GM03348 (cell line): ENCODE results near the gene MEG3.
A peak's percentile ranks its signal among the peaks of the same experiment; 100 is the strongest.
"Not testable (repeated sequence)": the region's sequence is repeated elsewhere in the genome, so short reads cannot be mapped to it uniquely, and the experiment has no call there.

Source experiments
- DNase-seq: peaks from one replicate; pipeline ENCODE4 v3.0.0; 2012; ENCODE audit warnings: low spot score

The MEG3 gene

GRCh38 chr14:100789460-100790417 is 36.2 kb upstream of the MEG3 start:
- DNase-seq, result no peak

DNA sequence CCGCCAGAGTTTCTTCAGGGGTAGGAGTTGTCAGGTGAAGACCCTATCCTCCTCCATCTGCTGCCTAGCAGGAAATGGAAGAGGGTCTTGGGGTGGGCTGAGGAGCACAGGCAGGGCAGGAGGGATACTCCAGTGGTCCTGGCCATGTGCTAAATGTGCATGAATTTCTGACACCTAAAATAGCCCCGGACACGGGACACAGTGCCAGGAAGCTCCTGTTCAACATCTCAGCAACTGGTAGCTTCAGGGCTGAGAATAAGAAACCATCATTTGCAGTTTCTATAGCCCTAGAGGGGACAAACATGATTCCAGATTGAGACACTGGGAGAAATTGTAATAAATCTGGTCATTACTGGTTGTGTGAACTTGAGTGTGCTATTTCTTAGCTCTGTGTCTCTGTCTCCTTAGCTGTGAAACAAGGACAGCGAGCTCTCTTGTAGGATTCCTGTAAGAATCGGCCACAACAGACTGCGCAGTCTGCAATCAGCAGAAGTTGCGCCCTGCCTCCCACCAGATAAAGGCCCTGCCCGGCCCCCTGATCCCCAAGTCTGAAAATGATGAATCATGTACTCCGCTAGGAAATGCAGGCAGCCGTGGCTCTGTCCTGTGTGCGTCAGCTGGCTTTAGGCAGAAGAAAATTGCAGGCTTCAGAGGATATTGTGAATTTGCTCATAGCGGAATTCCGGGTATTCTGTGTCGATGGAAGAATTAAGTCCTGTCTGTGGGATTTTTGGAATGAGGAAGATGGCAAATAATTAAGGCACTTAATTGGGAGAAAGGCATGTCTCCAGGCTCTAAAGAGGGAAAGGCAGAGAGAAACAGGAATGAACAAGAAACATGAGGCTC is 35.2 kb upstream of the MEG3 start:
- DNase-seq, result peak; percentile 36

GRCh38 chr14:100791348-100791735 is 34.6 kb upstream of the MEG3 start:
- no peak for DNase-seq

DNA sequence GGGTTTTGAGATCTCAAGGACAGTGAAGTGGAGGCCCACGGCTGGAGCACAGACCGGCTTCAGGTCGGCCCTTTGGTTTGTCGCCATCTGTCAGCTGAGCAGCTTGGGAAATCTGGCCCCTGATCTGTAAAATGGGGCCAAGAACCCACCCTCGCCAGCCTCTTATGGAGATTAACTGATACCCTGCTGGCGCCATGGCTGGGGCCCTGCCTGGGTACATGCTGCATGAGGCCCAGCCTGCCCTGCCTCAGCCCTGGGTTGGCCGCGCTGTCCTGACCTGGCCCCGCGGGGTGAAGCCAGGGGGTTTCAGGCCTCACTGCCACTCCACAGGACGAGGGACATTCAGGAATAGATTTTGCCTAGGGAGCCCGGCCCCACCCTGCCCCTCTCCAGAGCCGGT is 33.9 kb upstream of the MEG3 start:
- no peak for DNase-seq

GRCh38 chr14:100796946-100797345 is 29.0 kb upstream of the MEG3 start:
- DNase-seq, result no peak

DNA sequence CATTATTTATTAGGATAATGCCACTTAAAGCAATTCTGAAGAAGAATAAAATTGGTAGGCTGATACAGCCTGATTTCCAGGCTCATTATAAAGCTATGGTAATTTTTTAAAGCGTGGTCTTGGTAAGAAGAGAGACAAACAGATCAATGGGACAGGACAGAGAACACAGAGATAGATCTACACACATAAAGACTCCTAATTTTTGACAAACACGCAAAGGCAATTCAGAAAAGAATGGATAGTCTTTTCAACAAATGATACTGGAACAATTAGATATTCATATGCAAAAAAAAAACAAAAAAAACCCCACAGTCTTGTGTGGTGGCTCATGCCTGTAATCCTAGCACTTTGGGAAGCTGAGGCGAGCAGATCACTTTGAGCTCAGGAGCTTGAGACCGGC is 25.9 kb upstream of the MEG3 start:
- no peak for DNase-seq

- not testable (repeated sequence) for DNase-seq
Observed at GRCh38 chr14:100801433-100801832, 24.5 kb upstream of the MEG3 start.

DNA sequence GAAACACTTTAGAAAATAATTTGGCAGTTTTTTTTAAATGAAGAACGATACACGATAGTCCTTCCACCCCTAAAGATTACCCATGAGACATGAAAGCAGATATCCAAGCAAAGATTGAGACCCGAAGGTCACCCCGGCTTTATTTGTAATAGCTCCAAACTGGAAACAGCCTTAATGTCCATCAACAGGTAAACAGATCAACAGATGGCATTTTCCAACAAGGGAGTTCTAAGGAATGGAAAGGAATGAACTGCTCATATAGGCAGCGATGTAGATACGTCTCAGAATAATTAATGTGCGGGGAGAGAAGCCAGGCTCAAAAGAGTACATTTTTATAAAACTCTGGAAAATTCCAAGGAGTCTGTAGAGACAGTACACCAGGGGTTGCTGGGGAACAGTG is 23.7 kb upstream of the MEG3 start:
- DNase-seq, result no peak

DNA sequence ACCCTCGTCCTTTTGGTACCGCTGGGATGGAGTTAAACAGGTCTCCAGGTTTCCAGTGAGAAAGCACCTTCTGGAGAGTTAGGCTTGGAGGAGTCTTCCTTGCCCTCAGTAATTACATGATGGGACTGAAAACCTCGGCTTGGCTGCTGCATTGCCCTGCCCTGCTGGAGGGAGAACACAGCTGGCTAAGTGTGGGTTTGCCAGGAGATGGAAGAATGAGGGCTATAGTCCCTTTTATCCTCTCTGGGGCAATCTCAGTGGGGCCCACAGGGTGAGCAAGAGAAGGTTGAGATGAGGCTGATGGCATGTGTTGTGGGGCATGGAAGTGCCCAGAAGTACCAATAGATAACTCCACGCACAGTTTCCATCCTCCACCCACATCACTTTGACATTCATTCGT is 23.2 kb upstream of the MEG3 start:
- no peak for DNase-seq

GRCh38 chr14:100803226-100803625 is 22.7 kb upstream of the MEG3 start:
- no peak for DNase-seq

- DNase-seq, result no peak
Observed at GRCh38 chr14:100803676-100804075, 22.2 kb upstream of the MEG3 start.

DNA sequence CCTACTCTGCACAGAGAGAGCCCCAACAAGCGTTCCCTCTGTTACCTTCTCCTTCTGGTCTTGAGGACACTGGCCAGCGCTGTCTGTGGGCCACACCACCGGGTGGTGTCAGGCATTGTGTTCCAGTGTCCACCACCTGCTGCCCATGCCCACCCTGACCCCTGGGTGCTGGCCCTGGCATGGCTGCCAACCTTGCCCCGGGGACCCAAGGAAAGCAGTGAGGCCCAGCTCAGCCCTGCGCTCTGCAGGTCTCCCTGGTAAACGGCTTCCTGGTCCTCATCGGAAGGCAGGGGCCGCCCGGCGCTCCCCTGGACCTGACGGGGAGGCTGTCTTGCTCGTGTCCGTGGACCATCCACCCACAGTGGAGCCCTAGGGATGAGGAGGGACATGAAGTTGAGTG is 21.8 kb upstream of the MEG3 start:
- DNase-seq, result no peak

- DNase-seq, result no peak
Observed at GRCh38 chr14:100804558-100805309, 21.2 kb upstream of the MEG3 start.

- no peak for DNase-seq
Observed at GRCh38 chr14:100806386-100806785, 19.5 kb upstream of the MEG3 start.

GRCh38 chr14:100807496-100807895 is 18.4 kb upstream of the MEG3 start:
- no peak for DNase-seq

GRCh38 chr14:100807979-100808734 is 17.8 kb upstream of the MEG3 start:
- no peak for DNase-seq

DNA sequence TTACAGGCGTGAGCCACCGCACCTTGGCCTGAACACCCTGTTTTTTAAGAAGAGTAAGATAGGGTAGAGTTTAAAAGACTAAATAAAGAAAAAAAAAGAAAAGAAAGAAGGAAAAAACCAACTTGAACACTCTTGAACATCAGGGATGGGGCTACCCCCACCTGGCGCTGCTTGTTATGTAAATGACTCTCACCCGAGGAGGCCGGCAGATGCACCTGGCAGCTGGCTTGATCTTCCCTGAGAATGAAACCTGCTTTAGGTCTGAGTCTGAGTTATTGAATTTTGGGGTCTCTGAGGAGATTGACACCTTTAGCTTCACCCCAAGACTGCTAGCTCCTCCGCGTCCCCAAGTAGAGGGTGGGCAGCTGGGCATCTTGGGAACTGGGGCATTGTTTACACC is 15.5 kb upstream of the MEG3 start:
- no peak for DNase-seq

DNA sequence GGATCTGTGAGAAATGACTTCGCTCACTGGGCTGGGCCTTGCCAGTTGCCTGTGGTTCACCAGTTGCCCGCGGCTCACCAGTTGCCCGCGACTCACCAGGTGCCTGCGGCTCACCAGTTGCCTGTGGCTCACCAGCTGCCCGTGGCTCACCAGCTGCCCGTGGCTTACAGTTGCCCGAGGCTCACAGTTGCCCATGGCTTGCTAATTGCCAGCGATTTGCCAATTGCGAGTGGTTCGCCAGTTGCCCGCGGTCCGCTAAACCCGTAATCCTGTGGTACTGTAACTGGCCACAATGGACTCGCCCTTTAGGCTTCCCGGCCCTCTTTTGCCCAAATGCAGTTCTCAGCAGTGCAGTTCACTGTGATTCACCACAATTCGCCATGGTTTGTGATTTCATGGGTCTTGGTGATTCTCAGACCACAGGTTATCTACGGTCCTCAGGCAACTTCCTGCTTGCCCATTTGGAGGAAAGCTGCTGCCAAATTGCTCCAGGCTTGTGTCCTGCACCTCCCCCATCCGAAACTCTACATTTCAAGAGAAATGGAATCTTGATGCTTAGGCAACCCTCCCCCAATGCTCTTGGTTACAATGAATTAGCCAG is 15.0 kb upstream of the MEG3 start:
- DNase-seq, result no peak

- no peak for DNase-seq
Observed at GRCh38 chr14:100813291-100813690, 12.6 kb upstream of the MEG3 start.

- DNase-seq, result no peak
Observed at GRCh38 chr14:100815478-100816285, 10.2 kb upstream of the MEG3 start.
